GM18498 (cell line): ENCODE measurements around the gene NKAP.
"Not testable (repeated sequence)": the region's sequence is repeated elsewhere in the genome, so short reads cannot be mapped to it uniquely, and the experiment has no call there.

Source experiments
- ATAC-seq: cut with Tn5 transposase; IDR thresholded peaks from one replicate; pipeline ENCODE4 v1.9.1; 2021; ENCODE audit warnings: mild to moderate bottlenecking, moderate library complexity; ENCODE audit not compliant: unreplicated experiment

NKAP gene

GRCh38 chrX:119941336-119941735, 2.2 kb downstream of the NKAP start:
- ATAC-seq, result no peak

GRCh38 chrX:119935215-119935874, 8.2 kb downstream of the NKAP start:
- no peak for ATAC-seq

- not testable (repeated sequence) for ATAC-seq
Measured at GRCh38 chrX:119922391-119922790, 21.2 kb downstream of the NKAP start.

GRCh38 chrX:119919835-119920585, 23.5 kb downstream of the NKAP start:
- no peak for ATAC-seq

- ATAC-seq, result no peak
Measured at GRCh38 chrX:119917877-119918276, 25.7 kb downstream of the NKAP start.

GRCh38 chrX:119916310-119916709, 27.2 kb downstream of the NKAP start:
- ATAC-seq, result no peak

- no peak for ATAC-seq
Measured at GRCh38 chrX:119900976-119901375, 42.6 kb downstream of the NKAP start.

- no peak for ATAC-seq
Measured at GRCh38 chrX:119899125-119899524, 44.4 kb downstream of the NKAP start.

GRCh38 chrX:119895843-119896326, 47.7 kb downstream of the NKAP start, which contains the start of gene AKAP14:
TSS of gene AKAP14 (plus strand) at chrX:119895893. CDS start at chrX:119903224, 7,331 bp downstream.
- no peak for ATAC-seq

- ATAC-seq, result not testable (repeated sequence)
Measured at GRCh38 chrX:119891961-119892692, 51.4 kb downstream of the NKAP start.

- ATAC-seq, result not testable (repeated sequence)
Measured at GRCh38 chrX:119890626-119891025, 52.9 kb downstream of the NKAP start.

GRCh38 chrX:119887721-119888425, 55.7 kb downstream of the NKAP start:
- ATAC-seq, result peak; percentile 81

GRCh38 chrX:119885554-119886428, 57.8 kb downstream of the NKAP start:
- no peak for ATAC-seq

GRCh38 chrX:119880552-119881437, 62.8 kb downstream of the NKAP start:
- ATAC-seq, result peak; percentile 69

- ATAC-seq, result no peak
Measured at GRCh38 chrX:119880076-119880475, 63.5 kb downstream of the NKAP start.

- ATAC-seq, result no peak
Measured at GRCh38 chrX:119878740-119879139, 64.8 kb downstream of the NKAP start.

- peak; percentile 92 for ATAC-seq
Measured at GRCh38 chrX:119871599-119872395, 71.8 kb downstream of the NKAP start, which contains the start of the genes NDUFA1 and RNF113A. TSS of gene NDUFA1 (plus strand) at chrX:119871832. CDS start at chrX:119871912, 80 bp downstream. TSS of gene RNF113A (minus strand) at chrX:119871733. CDS start at chrX:119871613, 120 bp downstream.

GRCh38 chrX:119871245-119871598, 72.3 kb downstream of the NKAP start:
- ATAC-seq, result peak; percentile 43
